Measurements from ENCODE around the gene RAMP1.

GRCh38 chr2:237942513-237942899 lies 83.1 kb downstream of the RAMP1 start:
- TF ChIP-seq CTCF (IDR thresholded peaks at IDR 0.05; ENCODE audit: insufficient read depth, low read length) = no peak
- TF ChIP-seq REST (IDR thresholded peaks at IDR 0.05; ENCODE audit: insufficient replicate concordance, low read depth) = no peak
- TF ChIP-seq POLR2AphosphoS5 (IDR thresholded peaks at IDR 0.05; ENCODE audit: low read depth) = no peak

Measured in HL-60 (cell line).